Skeletal muscle satellite cell (primary cell): Measurements from ENCODE around the gene IQGAP2.
"Not testable (repeated sequence)": the region's sequence is repeated elsewhere in the genome, so short reads cannot be mapped to it uniquely, and the experiment has no call there.

Source experiments
- H3K27me3 ChIP-seq: 2 replicates; pipeline ENCODE4 v1.7.0; 2013; ENCODE audit warnings: low read length; ENCODE audit not compliant: control insufficient read depth, insufficient read depth
- H3K36me3 ChIP-seq: 2 replicates; pipeline ENCODE4 v1.7.0; 2013; ENCODE audit warnings: mild to moderate bottlenecking, control low read depth, low read length; ENCODE audit not compliant: insufficient read depth
- H3K4me1 ChIP-seq: 2 replicates; pipeline ENCODE4 v1.7.0; 2013; ENCODE audit warnings: low read length; ENCODE audit not compliant: control insufficient read depth, insufficient read depth
- H3K4me2 ChIP-seq: 2 replicates; pipeline ENCODE4 v1.7.0; 2013; ENCODE audit warnings: mild to moderate bottlenecking, low read length
- H3K4me3 ChIP-seq: 2 replicates; pipeline ENCODE4 v1.7.0; 2013; ENCODE audit warnings: low read length
- H3K9ac ChIP-seq: 2 replicates; pipeline ENCODE4 v1.7.0; 2013; ENCODE audit warnings: mild to moderate bottlenecking, low read depth, low read length, moderate library complexity
- H3K9me3 ChIP-seq: replicated peaks from 2 replicates; pipeline ENCODE4 v1.7.0; 2013; ENCODE audit warnings: mild to moderate bottlenecking, control low read depth, low read length

The IQGAP2 gene

DNA sequence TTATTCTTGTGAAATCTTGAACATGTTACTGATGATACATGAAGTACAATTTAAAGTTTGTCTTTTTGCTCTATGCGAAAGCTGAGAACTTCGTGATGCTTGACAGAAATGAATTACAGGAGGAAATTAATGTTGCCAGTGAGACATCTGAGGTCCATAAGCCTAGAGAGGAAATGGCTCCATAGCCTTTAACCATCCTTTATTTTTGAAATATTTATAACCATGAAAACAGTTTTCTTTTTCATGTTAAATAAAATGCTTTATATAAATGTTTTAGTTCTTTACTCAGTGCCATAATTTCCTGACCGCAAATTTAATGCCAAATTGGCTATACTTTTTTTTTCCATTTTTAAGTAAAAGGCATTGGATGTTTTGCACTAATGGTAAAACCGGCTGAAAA lies 191.0 kb downstream of the IQGAP2 start:
- Histone ChIP-seq H3K4me2 (no peak overlapping the region), H3K4me3 (no peak overlapping the region), H3K36me3 (no peaks in the 10 kb centered on the region), H3K27me3 (peaks cover 45% of the 10 kb centered on the region), H3K9ac (no peak overlapping the region), H3K4me1 (no peaks in the 10 kb centered on the region), H3K9me3 (no peaks in the 10 kb centered on the region)

DNA sequence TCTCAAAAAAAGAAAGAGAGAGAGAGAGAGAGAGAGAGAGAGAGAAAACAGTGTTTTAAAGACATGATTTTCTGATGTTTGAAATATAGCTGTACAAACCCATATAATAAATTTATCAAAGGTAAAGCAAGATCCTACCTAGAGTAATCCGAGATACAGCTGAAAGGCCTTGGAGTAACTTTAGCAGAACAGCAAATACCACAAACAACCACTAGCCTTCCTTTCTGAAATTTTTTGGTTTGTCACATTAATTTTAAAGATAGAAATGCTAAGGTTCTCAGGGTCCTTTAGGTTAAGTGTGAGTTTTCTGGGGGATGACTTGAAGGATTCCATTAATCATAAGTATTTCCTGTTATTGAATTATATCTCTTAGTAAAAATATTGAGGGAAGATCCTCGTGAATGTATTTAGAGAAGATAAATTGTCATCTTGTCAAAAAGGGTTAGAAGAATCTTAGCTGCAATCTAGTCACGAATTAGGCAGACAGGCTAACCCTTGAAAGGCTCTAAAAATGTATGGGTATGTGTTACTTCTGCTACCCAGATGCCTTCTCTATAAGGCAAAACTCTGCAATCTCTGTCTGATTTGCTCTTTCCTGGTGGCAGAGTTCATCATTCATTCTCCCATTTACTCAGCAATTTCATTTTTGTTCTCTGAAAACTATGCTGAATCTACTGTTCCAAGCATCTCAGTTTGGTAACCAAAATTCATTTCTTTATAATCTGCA lies 192.8 kb downstream of the IQGAP2 start:
- no peak overlapping the region for H3K4me3 ChIP-seq
- no peak overlapping the region for H3K4me2 ChIP-seq
- H3K27me3 ChIP-seq: peaks cover 31% of the 10 kb centered on the region
- no peaks in the 10 kb centered on the region for H3K36me3 ChIP-seq
- no peaks in the 10 kb centered on the region for H3K4me1 ChIP-seq
- H3K9me3 ChIP-seq: no peaks in the 10 kb centered on the region
- H3K9ac ChIP-seq: no peak overlapping the region

DNA sequence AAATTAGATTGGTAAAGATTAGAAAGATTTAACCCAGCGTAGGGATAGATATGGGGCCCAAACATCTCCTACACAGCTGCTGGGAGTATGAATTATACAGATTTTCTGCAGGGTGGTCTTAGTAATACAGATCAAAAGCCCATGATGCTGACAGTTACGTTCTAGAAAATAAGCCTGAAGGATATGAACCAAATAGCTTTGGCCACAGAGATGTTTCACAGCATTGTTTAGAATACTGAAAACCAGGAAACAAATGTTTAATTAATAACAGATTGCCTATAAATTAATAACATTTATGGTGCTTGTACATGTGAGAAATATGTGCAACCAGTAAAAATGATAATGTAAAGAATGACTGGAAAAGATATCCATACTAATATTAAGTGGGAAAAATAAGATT lies 195.4 kb downstream of the IQGAP2 start:
- no peak overlapping the region for H3K9ac ChIP-seq
- H3K4me2 ChIP-seq: no peak overlapping the region
- H3K27me3 ChIP-seq: peaks cover 8% of the 10 kb centered on the region
- H3K4me1 ChIP-seq: no peaks in the 10 kb centered on the region
- no peaks in the 10 kb centered on the region for H3K9me3 ChIP-seq
- H3K4me3 ChIP-seq: no peak overlapping the region
- no peaks in the 10 kb centered on the region for H3K36me3 ChIP-seq

DNA sequence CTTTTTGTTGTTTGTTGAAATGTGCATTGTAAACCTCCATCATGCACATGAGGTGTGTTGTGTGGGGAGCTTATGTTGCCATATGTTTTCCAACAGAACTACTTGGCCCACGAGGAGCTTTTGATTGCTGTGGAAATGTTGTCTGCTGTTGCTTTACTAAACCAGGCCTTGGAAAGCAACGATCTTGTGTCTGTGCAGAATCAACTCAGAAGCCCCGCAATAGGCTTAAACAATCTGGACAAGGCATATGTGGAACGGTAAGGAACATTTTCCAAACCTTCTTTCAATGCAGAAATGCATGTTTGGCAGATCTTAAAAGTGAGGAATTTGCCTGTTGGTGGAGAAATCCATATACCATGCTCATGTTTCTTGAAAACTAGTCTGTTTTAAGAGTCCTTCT lies 197.6 kb downstream of the IQGAP2 start:
- Histone ChIP-seq H3K27me3 (no peaks in the 10 kb centered on the region), H3K4me1 (peaks cover 10% of the 10 kb centered on the region), H3K9me3 (no peaks in the 10 kb centered on the region), H3K4me2 (no peak overlapping the region), H3K4me3 (no peak overlapping the region), H3K36me3 (no peaks in the 10 kb centered on the region), H3K9ac (no peak overlapping the region)

DNA sequence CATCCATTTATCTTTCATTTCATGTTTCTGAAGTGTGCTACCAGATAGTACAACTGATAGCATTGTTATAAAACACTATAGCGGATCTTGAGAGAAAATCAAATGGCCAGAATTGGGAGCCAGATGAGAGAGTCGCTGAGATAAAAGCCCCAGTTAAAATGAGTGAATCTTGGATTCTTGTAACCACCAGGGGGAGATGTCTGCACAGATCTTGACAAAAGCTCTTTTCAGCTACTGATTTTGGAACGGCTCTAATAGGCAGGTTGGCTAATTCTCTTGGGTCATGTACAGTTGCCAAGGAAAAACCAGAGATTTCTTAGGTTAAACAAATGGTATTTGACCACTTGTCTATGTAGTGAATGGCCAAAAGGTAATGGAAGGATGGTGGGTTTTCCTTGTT lies 198.4 kb downstream of the IQGAP2 start:
- no peak overlapping the region for H3K4me3 ChIP-seq
- H3K9ac ChIP-seq: no peak overlapping the region
- H3K4me2 ChIP-seq: no peak overlapping the region
- no peaks in the 10 kb centered on the region for H3K9me3 ChIP-seq
- H3K36me3 ChIP-seq: no peaks in the 10 kb centered on the region
- no peaks in the 10 kb centered on the region for H3K27me3 ChIP-seq
- H3K4me1 ChIP-seq: peaks cover 10% of the 10 kb centered on the region

DNA sequence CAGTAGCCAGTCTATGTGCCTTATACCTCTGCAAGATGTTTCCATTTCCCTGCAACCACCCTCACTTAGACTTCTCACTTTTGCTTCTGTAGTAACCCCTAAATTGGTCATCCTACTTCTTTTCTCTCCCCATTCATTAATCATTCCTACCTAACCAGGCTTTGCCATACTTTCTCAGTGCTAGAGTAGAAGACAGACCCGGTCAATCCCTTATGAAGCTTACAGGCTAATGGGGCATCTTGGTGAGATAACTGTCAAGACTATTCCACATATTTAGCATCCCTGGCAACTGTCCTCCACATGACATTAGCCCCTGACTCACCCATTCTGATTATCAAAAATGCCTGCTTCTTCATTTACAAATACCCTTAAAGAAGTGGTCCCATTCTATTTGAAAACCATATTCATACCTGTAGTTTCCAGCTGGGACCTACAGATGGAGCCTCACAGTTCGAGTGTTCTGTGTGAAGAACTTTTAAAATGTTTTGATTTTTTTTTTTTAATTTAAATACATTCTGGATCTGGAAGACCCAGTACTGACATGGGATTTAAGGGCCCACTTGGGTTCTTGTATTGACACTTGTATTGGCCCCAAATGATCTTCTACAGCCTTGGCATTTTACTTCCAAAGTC lies 199.1 kb downstream of the IQGAP2 start:
- Histone ChIP-seq H3K4me3 (no peak overlapping the region), H3K36me3 (no peaks in the 10 kb centered on the region), H3K4me2 (no peak overlapping the region)

DNA sequence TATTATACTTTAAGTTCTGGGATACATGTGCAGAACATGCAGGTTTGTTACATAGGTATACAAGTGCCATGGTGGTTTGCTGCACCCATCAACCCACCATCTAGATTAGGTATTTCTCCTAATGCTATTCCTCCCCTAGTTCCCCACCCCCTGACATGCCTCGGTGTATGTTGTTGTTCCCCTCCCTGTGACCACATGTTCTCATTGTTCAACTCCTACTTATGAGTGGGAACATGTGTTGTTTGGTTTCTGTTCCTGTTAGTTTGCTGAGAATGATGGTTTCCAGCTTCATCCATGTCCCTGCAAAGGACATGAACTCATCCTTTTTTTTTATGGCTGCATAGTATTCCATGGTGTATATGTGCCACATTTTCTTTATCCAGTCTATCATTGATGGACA lies 200.9 kb downstream of the IQGAP2 start:
- H3K27me3 ChIP-seq, H3K9ac ChIP-seq, H3K36me3 ChIP-seq, H3K9me3 ChIP-seq, H3K4me2 ChIP-seq, H3K4me3 ChIP-seq: not testable (repeated sequence)
- peaks cover 14% of the 10 kb centered on the region for H3K4me1 ChIP-seq

More for the DNA sequence above, 199.1 kb downstream of the IQGAP2 start:
- Histone ChIP-seq H3K4me1 (peaks cover 10% of the 10 kb centered on the region), H3K9ac (no peak overlapping the region), H3K9me3 (no peaks in the 10 kb centered on the region), H3K27me3 (no peaks in the 10 kb centered on the region)

DNA sequence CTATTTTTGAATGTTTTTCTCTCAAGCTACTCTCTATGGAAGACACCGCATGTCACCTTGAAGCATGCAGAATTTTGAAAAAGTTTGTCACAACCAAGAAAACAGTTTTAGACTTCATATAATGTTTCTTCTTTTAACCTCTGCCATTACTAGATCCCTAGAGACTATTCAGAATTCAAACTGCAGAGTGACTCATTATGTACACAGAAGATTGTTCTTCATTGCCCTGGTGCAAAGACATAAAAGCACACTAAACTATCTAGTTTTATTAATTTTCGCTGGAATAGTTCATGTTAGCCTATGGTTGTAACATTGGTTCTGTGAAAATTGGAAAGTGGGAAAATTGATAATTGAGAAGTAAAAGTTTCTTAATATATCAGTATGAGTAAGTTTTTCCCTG lies 201.8 kb downstream of the IQGAP2 start:
- H3K27me3 ChIP-seq: no peaks in the 10 kb centered on the region
- H3K9ac ChIP-seq: no peak overlapping the region
- H3K4me3 ChIP-seq: no peak overlapping the region
- peaks cover 14% of the 10 kb centered on the region for H3K4me1 ChIP-seq
- H3K9me3 ChIP-seq: no peaks in the 10 kb centered on the region
- no peak overlapping the region for H3K4me2 ChIP-seq
- no peaks in the 10 kb centered on the region for H3K36me3 ChIP-seq

DNA sequence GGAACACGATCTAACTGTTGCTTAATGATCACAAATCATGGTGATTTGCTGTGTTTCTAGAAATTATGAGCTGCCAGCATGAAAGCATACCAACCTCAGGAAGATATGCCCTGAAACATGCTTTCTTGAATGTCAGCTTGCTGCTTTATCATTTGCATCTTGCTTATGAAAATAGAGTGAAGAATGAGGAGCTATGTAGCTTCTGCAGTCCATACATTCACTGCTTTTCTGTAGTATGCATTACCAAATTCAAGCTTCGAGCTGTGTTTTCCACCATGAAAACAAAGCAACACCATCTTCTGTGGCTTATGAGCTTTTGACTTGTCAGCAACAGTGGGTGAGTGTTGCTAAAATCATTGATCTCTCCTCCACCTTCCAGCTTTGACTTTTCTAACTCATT lies 203.6 kb downstream of the IQGAP2 start:
- H3K4me3 ChIP-seq: no peak overlapping the region
- H3K9ac ChIP-seq: no peak overlapping the region
- no peak overlapping the region for H3K4me2 ChIP-seq
- no peaks in the 10 kb centered on the region for H3K36me3 ChIP-seq
- H3K9me3 ChIP-seq: no peaks in the 10 kb centered on the region
- peaks cover 14% of the 10 kb centered on the region for H3K4me1 ChIP-seq
- H3K27me3 ChIP-seq: no peaks in the 10 kb centered on the region

DNA sequence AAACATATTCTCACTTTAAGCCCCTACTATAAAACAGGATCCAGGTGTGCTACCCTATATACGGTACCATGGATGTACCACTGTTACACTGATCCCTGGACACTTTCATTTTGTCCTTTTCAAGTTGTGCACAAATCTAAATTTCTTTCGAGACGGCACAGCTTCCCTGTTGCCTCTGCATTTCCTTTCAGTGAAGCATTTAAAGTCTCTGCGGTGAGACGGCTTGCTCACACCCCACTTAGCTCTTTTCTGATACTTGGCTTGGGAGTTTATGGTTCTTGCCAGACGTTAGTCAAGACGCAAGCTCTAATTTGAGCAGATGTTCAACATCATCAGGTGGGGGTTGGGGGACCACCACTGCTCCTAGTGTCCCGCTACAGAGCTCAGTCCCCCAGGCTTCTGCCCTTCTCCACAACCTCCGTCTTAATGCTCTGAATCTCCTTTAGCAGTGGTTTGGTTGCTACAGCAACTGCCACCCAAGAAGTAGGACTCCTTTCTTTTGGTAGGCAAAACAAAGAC lies 204.3 kb downstream of the IQGAP2 start:
- Histone ChIP-seq H3K36me3 (no peaks in the 10 kb centered on the region), H3K27me3 (no peaks in the 10 kb centered on the region), H3K9ac (no peak overlapping the region), H3K4me2 (peak overlapping the region; percentile 34), H3K9me3 (no peaks in the 10 kb centered on the region), H3K4me1 (peaks cover 14% of the 10 kb centered on the region), H3K4me3 (no peak overlapping the region)

DNA sequence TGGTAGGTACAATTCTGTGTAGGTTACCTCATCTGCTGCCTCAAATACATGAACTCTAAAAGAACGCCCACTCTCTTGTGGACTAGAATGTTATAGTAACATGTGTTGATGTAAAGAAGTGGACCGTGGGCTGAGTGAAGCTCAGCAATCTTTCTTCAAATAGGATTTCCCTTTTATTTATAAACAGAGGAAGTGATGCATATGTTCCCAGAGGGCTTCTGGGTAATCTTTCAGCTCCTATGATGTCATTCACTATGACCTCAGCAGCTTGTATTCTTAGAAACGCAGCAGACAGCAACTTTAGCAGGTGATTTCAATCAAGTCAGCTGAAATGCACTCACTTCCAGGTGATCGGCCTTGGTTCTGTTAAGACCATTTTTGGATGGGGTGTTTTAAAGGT lies 205.7 kb downstream of the IQGAP2 start:
- Histone ChIP-seq H3K9me3 (no peaks in the 10 kb centered on the region), H3K4me1 (peaks cover 14% of the 10 kb centered on the region), H3K36me3 (no peaks in the 10 kb centered on the region), H3K9ac (no peak overlapping the region), H3K4me2 (no peak overlapping the region), H3K4me3 (no peak overlapping the region), H3K27me3 (no peaks in the 10 kb centered on the region)

DNA sequence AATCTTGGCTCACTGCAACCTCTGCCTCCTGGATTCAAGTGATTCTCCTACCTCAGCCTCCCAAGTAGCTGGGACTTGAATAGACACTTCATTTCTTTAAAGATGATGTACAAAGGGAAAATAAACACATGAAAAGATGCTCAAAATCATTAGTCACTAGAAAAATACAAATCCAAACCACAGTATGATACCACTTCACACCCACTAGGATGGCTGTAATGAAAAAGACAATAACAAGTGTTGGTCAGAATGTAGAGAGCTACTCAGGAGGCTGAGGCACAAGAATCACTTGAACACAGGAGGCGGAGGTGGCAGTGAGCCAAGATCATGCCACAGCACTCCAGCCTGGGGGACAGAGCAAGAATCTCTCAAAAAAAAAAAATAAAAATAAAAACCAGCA lies 207.1 kb downstream of the IQGAP2 start:
- H3K36me3 ChIP-seq: no peaks in the 10 kb centered on the region
- no peaks in the 10 kb centered on the region for H3K9me3 ChIP-seq

More for the DNA sequence above, 207.1 kb downstream of the IQGAP2 start:
- Histone ChIP-seq H3K4me3 (no peak overlapping the region), H3K4me2 (no peak overlapping the region), H3K4me1 (peaks cover 9% of the 10 kb centered on the region), H3K9ac (no peak overlapping the region), H3K27me3 (no peaks in the 10 kb centered on the region)
